ENCODE results near the gene EPHB4.

The EPHB4 gene
- 2.0 to 11.8 (median 4.4) reads per million in 9 experiments for total RNA-seq

- Mint-ChIP-seq H3K27me3 (peaks cover 69 to 76% of the 10 kb centered on the region in 2 donors), H3K36me3 (ENCODE audit: insufficient read depth) (no peaks in the 10 kb centered on the region), H3K4me1 (ENCODE audit: low read depth in 2 of 2) (peaks cover 18 to 21% of the 10 kb centered on the region in 2 donors), H3K9me3 (no peaks in the 10 kb centered on the region), H3K4me3 (peak within 1 kb of the TSS; percentile 76 to 77), H3K27ac (no peak within 1 kb of the TSS)
- no peak for DNase-seq
- peak; percentile 27 for ATAC-seq (replicated peaks)
Measured at GRCh38 chr7:100827330-100828226, at the start of gene EPHB4. EPHB4 (minus strand) TSS chr7:100827523; CDS start chr7:100827030, 493 bp downstream.

GRCh38 chr7:100875356-100875751 lies 48.0 kb upstream of the EPHB4 start:
- ATAC-seq (replicated peaks) = peak; percentile 34
- DNase-seq = no peak
- Mint-ChIP-seq H3K4me1 (ENCODE audit: low read depth in 2 of 2) (peaks cover 43 to 52% of the 10 kb centered on the region in 2 donors), H3K27ac (peak overlapping the region; percentile 96 to 97), H3K9me3 (no peaks in the 10 kb centered on the region), H3K27me3 (no peaks in the 10 kb centered on the region), H3K36me3 (ENCODE audit: insufficient read depth) (peaks cover 60% of the 10 kb centered on the region), H3K4me3 (peak overlapping the region; percentile 97 to 99)

GRCh38 chr7:100874577-100875355 lies 47.4 kb upstream of the EPHB4 start, which contains the start of gene SRRT:
SRRT (plus strand) TSS chr7:100875103; CDS start chr7:100875591, 488 bp downstream.
- H3K4me3 Mint-ChIP-seq = peak within 1 kb of the TSS; percentile 97 to 99
- H3K36me3 Mint-ChIP-seq (ENCODE audit: insufficient read depth) = peaks cover 54% of the 10 kb centered on the region
- peak within 1 kb of the TSS; percentile 96 to 97 for H3K27ac Mint-ChIP-seq
- ATAC-seq (replicated peaks) (peak; percentile 93), DNase-seq (peak; percentile 97 to 98 (median 98))
- no peaks in the 10 kb centered on the region for H3K27me3 Mint-ChIP-seq
- peaks cover 39 to 48% of the 10 kb centered on the region in 2 donors for H3K4me1 Mint-ChIP-seq (ENCODE audit: low read depth in 2 of 2)
- H3K9me3 Mint-ChIP-seq = no peaks in the 10 kb centered on the region

GRCh38 chr7:100874300-100874576 lies 46.9 kb upstream of the EPHB4 start:
- no peak for ATAC-seq (replicated peaks)
- Mint-ChIP-seq H3K27ac (peak overlapping the region; percentile 96 to 97), H3K27me3 (no peaks in the 10 kb centered on the region), H3K4me3 (peak overlapping the region; percentile 97 to 99), H3K36me3 (ENCODE audit: insufficient read depth) (peaks cover 49% of the 10 kb centered on the region), H3K9me3 (no peaks in the 10 kb centered on the region), H3K4me1 (ENCODE audit: low read depth in 2 of 2) (peaks cover 34 to 42% of the 10 kb centered on the region in 2 donors)
- no peak for DNase-seq

GRCh38 chr7:100873599-100874299 lies 46.4 kb upstream of the EPHB4 start:
- no peak for DNase-seq

GRCh38 chr7:100867776-100868485 lies 40.6 kb upstream of the EPHB4 start:
- ATAC-seq (replicated peaks) = no peak
- Mint-ChIP-seq H3K4me1 (ENCODE audit: low read depth in 2 of 2) (peaks cover 0 to 9% of the 10 kb centered on the region in 2 donors), H3K9me3 (no peaks in the 10 kb centered on the region), H3K27me3 (no peaks in the 10 kb centered on the region), H3K27ac (no peak overlapping the region), H3K36me3 (ENCODE audit: insufficient read depth) (peaks cover 15% of the 10 kb centered on the region), H3K4me3 (peak overlapping the region; percentile 31 to 76)
- no peak for DNase-seq

More at GRCh38 chr7:100873599-100874299, 46.4 kb upstream of the EPHB4 start:
- ATAC-seq (replicated peaks) = no peak
- Mint-ChIP-seq H3K36me3 (ENCODE audit: insufficient read depth) (peaks cover 44% of the 10 kb centered on the region), H3K4me1 (ENCODE audit: low read depth in 2 of 2) (peaks cover 30 to 37% of the 10 kb centered on the region in 2 donors), H3K27me3 (no peaks in the 10 kb centered on the region), H3K27ac (peak overlapping the region; percentile 96 to 97), H3K9me3 (no peaks in the 10 kb centered on the region), H3K4me3 (peak overlapping the region; percentile 97 to 99)

- H3K4me3 Mint-ChIP-seq = peak within 1 kb of the TSS; percentile 68 to 76
- DNase-seq (no peak), ATAC-seq (replicated peaks) (peak; percentile 42)
- peaks cover 0 to 9% of the 10 kb centered on the region in 2 donors for H3K4me1 Mint-ChIP-seq (ENCODE audit: low read depth in 2 of 2)
- no peaks in the 10 kb centered on the region for H3K9me3 Mint-ChIP-seq
- H3K27ac Mint-ChIP-seq = no peak within 1 kb of the TSS
- H3K36me3 Mint-ChIP-seq (ENCODE audit: insufficient read depth) = peaks cover 22% of the 10 kb centered on the region
- H3K27me3 Mint-ChIP-seq = no peaks in the 10 kb centered on the region
Measured at GRCh38 chr7:100867040-100867775, 39.9 kb upstream of the EPHB4 start, which contains the start of gene TRIP6. TRIP6 (plus strand) TSS chr7:100867387; CDS start chr7:100867498, 111 bp downstream.

GRCh38 chr7:100866729-100867039 lies 39.4 kb upstream of the EPHB4 start:
- Mint-ChIP-seq H3K4me1 (ENCODE audit: low read depth in 2 of 2) (peaks cover 0 to 9% of the 10 kb centered on the region in 2 donors), H3K27ac (no peak overlapping the region), H3K4me3 (peak overlapping the region; percentile 68 to 76), H3K36me3 (ENCODE audit: insufficient read depth) (peaks cover 22% of the 10 kb centered on the region), H3K9me3 (no peaks in the 10 kb centered on the region), H3K27me3 (no peaks in the 10 kb centered on the region)
- no peak for DNase-seq
- no peak for ATAC-seq (replicated peaks)

- Mint-ChIP-seq H3K36me3 (ENCODE audit: insufficient read depth) (peaks cover 22% of the 10 kb centered on the region), H3K4me1 (ENCODE audit: low read depth in 2 of 2) (peaks cover 0 to 9% of the 10 kb centered on the region in 2 donors), H3K4me3 (peak overlapping the region; percentile 68 to 76), H3K27me3 (no peaks in the 10 kb centered on the region), H3K27ac (no peak overlapping the region), H3K9me3 (no peaks in the 10 kb centered on the region)
- DNase-seq = no peak
- peak; percentile 21 for ATAC-seq (replicated peaks)
Measured at GRCh38 chr7:100865938-100866728, 38.8 kb upstream of the EPHB4 start.

- Mint-ChIP-seq H3K27me3 (no peaks in the 10 kb centered on the region), H3K4me3 (no peak overlapping the region), H3K9me3 (no peaks in the 10 kb centered on the region), H3K4me1 (ENCODE audit: low read depth in 2 of 2) (peaks cover 0 to 9% of the 10 kb centered on the region in 2 donors), H3K27ac (no peak overlapping the region), H3K36me3 (ENCODE audit: insufficient read depth) (peaks cover 29% of the 10 kb centered on the region)
- ATAC-seq (replicated peaks) = no peak
- DNase-seq = no peak
Measured at GRCh38 chr7:100865372-100865911, 38.1 kb upstream of the EPHB4 start.

- H3K27me3 Mint-ChIP-seq = no peaks in the 10 kb centered on the region
- no peak overlapping the region for H3K27ac Mint-ChIP-seq
- DNase-seq (no peak), ATAC-seq (replicated peaks) (no peak)
- peaks cover 40% of the 10 kb centered on the region for H3K36me3 Mint-ChIP-seq (ENCODE audit: insufficient read depth)
- H3K4me3 Mint-ChIP-seq = no peak overlapping the region
- no peaks in the 10 kb centered on the region for H3K9me3 Mint-ChIP-seq
- peaks cover 0 to 9% of the 10 kb centered on the region in 2 donors for H3K4me1 Mint-ChIP-seq (ENCODE audit: low read depth in 2 of 2)
Measured at GRCh38 chr7:100864263-100864845, 37.0 kb upstream of the EPHB4 start.
